Measurements from ENCODE around the gene POLR1G. TPM values are rescaled to one million over a fixed set of nuclear protein-coding genes. Genes with fewer than 3 reads are reported as not detected.

Gene POLR1G
- polyA plus RNA-seq, 3 donors = 0.81 to 1.5 (median 1.1) TPM

DNA sequence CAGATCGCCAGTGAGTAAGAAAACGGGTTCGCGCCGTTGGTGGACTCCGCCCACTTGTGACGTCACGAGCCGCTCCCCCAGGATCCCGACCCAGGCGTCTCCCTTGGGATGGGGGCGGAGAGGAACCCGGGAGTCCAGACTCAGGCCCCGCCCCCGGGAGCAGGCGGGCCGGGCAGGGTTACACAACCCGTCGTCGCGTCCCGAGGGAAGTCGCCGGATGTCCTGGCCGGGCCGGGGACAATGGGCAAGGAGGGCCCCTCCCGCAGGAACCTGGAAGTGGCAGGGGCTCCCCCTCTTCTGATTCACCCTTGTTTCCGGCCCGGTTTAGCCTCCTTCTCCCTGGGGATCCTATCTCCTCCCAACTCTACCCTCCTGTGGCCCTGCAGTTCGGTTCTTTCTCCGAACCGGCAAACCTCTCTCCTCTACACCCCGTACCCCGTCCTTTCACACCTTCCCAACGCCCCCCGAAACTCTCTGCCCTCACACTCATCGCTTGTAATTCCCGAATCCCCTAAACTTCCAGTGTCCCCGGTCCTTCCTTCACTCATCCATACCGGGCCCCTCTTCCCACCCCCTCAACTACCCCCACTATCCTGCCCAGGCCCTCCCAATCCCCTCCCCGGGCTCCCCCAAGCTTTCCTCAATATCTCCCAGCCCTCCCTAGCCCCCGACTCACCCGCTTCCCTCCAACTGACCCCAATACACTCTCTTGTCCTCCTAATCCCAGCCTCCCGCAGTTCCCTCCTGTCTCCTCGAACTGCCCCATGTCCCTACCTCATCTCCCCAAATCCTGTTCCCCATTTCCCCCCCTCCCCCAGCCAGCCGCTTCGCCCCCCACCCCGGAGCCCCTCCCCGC, 37.2 kb downstream of the POLR1G start:
- H3K27ac Mint-ChIP-seq = peak overlapping the region; percentile 94 to 100 (median 98)
- Histone ChIP-seq H2AFZ (ENCODE audit: insufficient read depth, low read depth, low read length, poor library complexity, severe bottlenecking) (no peak overlapping the region), H3K4me3 (replicated peaks in 1 of 3; ENCODE audit: low read depth in 2 of 3, low read length in 3 of 3) (peak overlapping the region; percentile 33 to 67 (median 38)), H3K9me3 (replicated peaks in 1 of 2; ENCODE audit: control insufficient read depth in 1 of 2, insufficient read depth in 1 of 2, low read length in 2 of 2) (no peaks in the 10 kb centered on the region), H3K27me3 (ENCODE audit: control insufficient read depth in 2 of 2, insufficient read depth in 2 of 2, low read length in 2 of 2) (peaks cover 0 to 3% of the 10 kb centered on the region in 2 donors), H3K79me2 (ENCODE audit: insufficient read depth, low read length) (no peaks in the 10 kb centered on the region), H3K9ac (ENCODE audit: insufficient read depth, low read length, poor library complexity, severe bottlenecking) (peak overlapping the region; percentile 83), H3K4me1 (ENCODE audit: control insufficient read depth in 1 of 2, insufficient read depth in 2 of 2, low read length in 2 of 2) (peaks cover 42 to 57% of the 10 kb centered on the region in 2 donors), H3K4me2 (replicated peaks; ENCODE audit: extremely low read depth, low read length, poor library complexity, severe bottlenecking) (peak overlapping the region; percentile 73), H3K36me3 (replicated peaks in 1 of 2; ENCODE audit: control insufficient read depth in 1 of 2, insufficient read depth in 2 of 2, low read length in 2 of 2) (no peaks in the 10 kb centered on the region), H4K20me1 (ENCODE audit: insufficient read depth, low read length) (no peaks in the 10 kb centered on the region), H3K27ac (ENCODE audit: low read depth in 1 of 2, low read length in 2 of 2) (peak overlapping the region; percentile 87 to 97)
- H3K4me1 Mint-ChIP-seq = peaks cover 54% of the 10 kb centered on the region
- H3K27me3 Mint-ChIP-seq (ENCODE audit: low read depth in 3 of 3) = peaks cover 0 to 9% (median 9%) of the 10 kb centered on the region in 3 donors
- under 1% methylated on average over 39 of the region's 49 CpGs for WGBS (ENCODE audit: insufficient coverage)
- peaks cover 5 to 7% of the 10 kb centered on the region in 2 donors for H3K36me3 Mint-ChIP-seq
- TF ChIP-seq, protein P1, sequence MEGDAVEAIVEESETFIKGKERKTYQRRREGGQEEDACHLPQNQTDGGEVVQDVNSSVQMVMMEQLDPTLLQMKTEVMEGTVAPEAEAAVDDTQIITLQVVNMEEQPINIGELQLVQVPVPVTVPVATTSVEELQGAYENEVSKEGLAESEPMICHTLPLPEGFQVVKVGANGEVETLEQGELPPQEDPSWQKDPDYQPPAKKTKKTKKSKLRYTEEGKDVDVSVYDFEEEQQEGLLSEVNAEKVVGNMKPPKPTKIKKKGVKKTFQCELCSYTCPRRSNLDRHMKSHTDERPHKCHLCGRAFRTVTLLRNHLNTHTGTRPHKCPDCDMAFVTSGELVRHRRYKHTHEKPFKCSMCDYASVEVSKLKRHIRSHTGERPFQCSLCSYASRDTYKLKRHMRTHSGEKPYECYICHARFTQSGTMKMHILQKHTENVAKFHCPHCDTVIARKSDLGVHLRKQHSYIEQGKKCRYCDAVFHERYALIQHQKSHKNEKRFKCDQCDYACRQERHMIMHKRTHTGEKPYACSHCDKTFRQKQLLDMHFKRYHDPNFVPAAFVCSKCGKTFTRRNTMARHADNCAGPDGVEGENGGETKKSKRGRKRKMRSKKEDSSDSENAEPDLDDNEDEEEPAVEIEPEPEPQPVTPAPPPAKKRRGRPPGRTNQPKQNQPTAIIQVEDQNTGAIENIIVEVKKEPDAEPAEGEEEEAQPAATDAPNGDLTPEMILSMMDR (IDR thresholded peaks at IDR 0.05) = no peak
- H3K4me3 Mint-ChIP-seq = peak overlapping the region; percentile 82 to 89
- H3K9me3 Mint-ChIP-seq = peaks cover 0 to 7% (median 2%) of the 10 kb centered on the region in 7 donors
- intact Hi-C loops (cut with micrococcal nuclease) = loop anchor here in 1 of 2 donors (1.0 to 2.0 kb wide), 2 partner anchors 12 to 15 kb away; no protein-coding TSS in a partner anchor
- DNase-seq = peak; percentile 89 to 96 (median 94)

DNA sequence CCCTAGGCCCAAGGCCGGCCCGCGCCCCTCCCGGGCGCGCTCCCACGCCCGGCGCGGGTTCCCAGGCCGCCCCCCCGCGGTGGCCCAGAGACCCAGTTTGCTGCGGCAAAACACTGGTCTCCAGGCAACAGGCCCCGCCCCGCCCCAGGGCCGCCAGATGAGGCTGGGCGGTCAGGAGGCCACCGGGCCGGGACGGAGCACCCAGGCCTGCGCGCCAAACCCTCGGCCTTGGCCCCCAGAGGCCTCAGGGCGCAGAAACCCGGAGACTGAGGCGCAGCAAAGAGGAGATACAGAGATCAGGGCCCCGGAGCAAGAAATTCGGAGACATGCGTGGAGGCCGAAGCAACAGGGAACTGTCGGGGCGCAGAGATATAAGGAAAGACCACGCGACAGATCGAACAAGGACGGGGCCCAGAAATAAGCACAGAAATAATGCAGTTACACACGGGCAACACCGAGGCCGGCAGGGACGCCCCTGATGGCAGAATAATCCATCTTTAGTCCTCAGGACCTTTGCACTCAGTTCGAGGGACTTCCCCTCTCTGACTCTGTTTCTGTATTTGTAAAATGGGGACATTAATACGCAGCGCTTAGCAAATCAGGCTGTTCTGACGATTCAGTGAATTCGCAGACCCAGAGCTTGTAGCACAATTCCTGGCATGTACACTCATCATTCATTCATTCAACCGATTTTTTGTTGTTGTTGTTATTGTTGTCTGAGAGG, 38.0 kb downstream of the POLR1G start:
- Mint-ChIP-seq H3K27ac (peak overlapping the region; percentile 72 to 98 (median 96)), H3K27me3 (ENCODE audit: low read depth in 3 of 3) (peaks cover 0 to 15% (median 9%) of the 10 kb centered on the region in 3 donors), H3K36me3 (peaks cover 5 to 7% of the 10 kb centered on the region in 2 donors), H3K9me3 (peaks cover 0 to 4% (median 2%) of the 10 kb centered on the region in 7 donors), H3K4me1 (peaks cover 52% of the 10 kb centered on the region), H3K4me3 (peak overlapping the region; percentile 77 to 89)
- Histone ChIP-seq H3K27me3 (ENCODE audit: control insufficient read depth in 2 of 2, insufficient read depth in 2 of 2, low read length in 2 of 2) (peaks cover 0 to 3% of the 10 kb centered on the region in 2 donors), H3K4me2 (replicated peaks; ENCODE audit: extremely low read depth, low read length, poor library complexity, severe bottlenecking) (peak overlapping the region; percentile 73), H4K20me1 (ENCODE audit: insufficient read depth, low read length) (no peaks in the 10 kb centered on the region), H3K4me3 (replicated peaks in 1 of 3; ENCODE audit: low read depth in 2 of 3, low read length in 3 of 3) (peak overlapping the region in 2 of 3 experiments; percentile 26 to 67), H3K79me2 (ENCODE audit: insufficient read depth, low read length) (no peaks in the 10 kb centered on the region), H3K27ac (ENCODE audit: low read depth in 1 of 2, low read length in 2 of 2) (peak overlapping the region; percentile 34 to 78), H3K9me3 (replicated peaks in 1 of 2; ENCODE audit: control insufficient read depth in 1 of 2, insufficient read depth in 1 of 2, low read length in 2 of 2) (no peaks in the 10 kb centered on the region), H2AFZ (ENCODE audit: insufficient read depth, low read depth, low read length, poor library complexity, severe bottlenecking) (peak overlapping the region; percentile 51), H3K4me1 (ENCODE audit: control insufficient read depth in 1 of 2, insufficient read depth in 2 of 2, low read length in 2 of 2) (peaks cover 39 to 56% of the 10 kb centered on the region in 2 donors), H3K36me3 (replicated peaks in 1 of 2; ENCODE audit: control insufficient read depth in 1 of 2, insufficient read depth in 2 of 2, low read length in 2 of 2) (no peaks in the 10 kb centered on the region), H3K9ac (ENCODE audit: insufficient read depth, low read length, poor library complexity, severe bottlenecking) (peak overlapping the region; percentile 63)
- WGBS (ENCODE audit: insufficient coverage) = 4% methylated on average over 42 of the region's 47 CpGs
- intact Hi-C loops (cut with micrococcal nuclease) = no loop called here
- TF ChIP-seq, protein P1 (IDR thresholded peaks at IDR 0.05) = no peak
- peak; percentile 90 to 94 (median 93) for DNase-seq
